GM21423 (cell line): ENCODE measurements around the gene ZNF79.
"Not testable (repeated sequence)": the region's sequence is repeated elsewhere in the genome, so short reads cannot be mapped to it uniquely, and the experiment has no call there.

Source experiments
- ATAC-seq: cut with Tn5 transposase; IDR thresholded peaks from one replicate; pipeline ENCODE4 v1.9.1; 2021; ENCODE audit warnings: mild to moderate bottlenecking, moderate library complexity; ENCODE audit not compliant: unreplicated experiment

Gene ZNF79

DNA sequence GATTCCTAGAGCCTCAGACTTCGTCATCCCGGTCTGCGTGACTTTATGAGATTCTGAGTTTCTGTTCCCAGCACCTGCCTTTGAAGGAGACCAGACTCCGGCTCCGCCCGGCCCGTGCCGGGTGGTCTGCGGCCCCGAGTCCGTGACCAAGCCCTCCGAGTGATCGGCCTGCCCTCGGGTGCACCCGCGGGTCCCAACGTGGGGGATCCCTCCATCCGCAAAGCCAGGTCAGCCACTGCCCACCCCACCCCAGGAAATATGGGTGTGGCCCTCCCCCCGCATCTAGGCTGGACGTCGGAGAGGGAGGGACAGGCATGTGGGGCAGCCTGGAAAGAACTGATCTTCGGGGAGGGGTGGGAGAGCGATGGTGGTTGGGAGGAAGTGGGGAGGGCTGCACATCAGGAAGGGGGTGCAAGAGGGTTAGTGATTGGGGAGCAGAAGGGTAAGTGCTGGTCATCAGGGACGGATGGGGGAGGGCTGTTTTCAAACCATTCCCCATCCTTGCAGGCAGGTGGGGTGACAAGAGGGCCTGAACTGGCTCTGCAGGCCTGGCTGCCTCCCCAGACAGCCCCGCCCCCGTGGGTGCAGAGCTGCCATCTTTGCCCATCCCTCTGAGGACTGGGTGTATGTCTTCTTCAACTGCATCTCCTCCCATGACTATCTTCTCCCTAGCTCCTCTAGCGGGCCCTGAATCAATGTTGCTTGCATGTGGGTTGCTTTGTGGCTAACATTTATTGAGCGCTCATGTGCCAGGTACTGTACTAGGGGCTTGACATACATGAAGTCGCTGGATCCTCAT is 27.9 kb downstream of the ZNF79 start:
- ATAC-seq: no peak

DNA sequence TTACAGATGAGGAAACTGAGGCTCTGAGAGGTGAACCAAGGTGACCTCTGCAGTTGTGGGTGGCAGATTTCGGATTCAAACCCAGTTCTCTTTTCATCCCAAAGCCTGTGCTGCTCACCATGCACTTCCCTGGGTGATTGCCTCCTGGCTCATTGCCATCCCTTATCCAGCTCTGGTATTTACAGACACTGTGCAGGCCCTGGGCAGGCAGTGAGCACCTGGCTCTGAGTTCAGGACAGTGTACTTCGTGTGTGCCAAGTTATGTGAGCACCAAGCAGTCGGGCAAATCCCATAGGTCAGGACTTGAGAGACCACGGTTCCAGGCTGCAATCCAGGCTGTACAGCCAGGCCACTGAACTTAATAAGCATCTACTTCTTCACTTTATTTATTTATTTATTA is 28.5 kb downstream of the ZNF79 start:
- no peak for ATAC-seq

DNA sequence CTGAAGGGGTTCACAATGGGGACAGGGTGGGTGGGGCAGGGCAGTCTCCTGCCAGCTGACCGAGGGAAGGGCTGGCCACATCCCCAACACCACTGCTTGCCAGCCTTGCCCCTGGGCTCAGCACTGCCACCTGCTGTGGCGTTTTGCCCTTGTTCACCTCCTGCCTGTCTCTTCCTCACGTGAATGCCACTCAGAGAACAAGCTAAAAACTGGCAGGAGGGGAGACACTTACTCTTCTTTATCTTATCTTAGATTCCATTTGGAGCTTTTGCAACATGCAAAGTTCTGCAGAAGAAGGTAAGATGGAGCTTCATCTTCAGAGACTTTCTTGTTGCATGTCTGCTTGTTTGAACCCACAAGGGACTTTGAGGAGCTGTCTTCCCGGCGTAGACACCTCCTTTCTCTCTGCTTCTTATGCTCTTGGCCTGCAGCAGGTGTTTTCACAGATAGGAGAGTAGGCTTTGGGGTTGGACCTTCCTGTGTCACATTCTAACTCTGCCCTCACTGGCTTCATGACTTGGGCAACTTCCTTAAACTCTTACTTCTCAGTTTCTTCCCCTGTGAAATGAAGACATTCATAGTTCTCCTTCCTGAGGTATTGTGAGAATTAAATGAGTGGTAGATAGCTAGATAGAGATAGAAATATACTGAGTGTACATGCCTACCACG is 31.3 kb downstream of the ZNF79 start:
- ATAC-seq: no peak

DNA sequence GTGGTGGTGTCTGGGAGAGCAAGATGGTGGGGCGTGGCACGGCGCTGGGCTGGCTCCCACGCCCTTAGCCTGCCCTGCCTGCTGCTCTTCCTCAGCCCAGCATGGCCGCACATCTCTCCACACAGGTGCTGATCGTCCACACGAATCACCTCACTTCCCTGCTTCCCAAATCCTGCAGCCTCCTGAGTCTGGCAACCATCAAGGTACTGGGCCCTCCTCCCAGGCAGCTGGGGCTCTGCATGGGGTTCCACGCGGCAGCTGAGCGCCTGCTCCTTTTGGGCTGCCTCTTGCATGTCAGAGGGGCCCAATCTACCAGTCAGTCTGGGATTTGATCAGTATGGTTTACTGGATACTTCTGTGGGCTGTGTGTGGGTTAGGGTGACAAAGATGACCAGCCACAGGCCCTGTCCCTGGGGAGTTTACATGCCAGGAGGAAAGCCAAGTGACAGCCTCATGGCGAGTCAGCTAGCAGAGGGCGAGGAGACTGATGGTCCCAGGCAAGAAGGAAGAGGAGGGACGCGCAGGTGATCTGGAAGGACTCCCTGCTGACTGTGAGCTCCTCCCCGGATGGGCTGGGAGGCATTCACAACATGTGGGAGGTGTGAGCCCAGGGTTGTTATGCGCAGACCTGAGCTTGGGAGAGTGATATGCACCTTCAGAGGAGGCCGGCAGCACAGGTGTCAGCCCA is 33.2 kb downstream of the ZNF79 start:
- ATAC-seq: no peak

DNA sequence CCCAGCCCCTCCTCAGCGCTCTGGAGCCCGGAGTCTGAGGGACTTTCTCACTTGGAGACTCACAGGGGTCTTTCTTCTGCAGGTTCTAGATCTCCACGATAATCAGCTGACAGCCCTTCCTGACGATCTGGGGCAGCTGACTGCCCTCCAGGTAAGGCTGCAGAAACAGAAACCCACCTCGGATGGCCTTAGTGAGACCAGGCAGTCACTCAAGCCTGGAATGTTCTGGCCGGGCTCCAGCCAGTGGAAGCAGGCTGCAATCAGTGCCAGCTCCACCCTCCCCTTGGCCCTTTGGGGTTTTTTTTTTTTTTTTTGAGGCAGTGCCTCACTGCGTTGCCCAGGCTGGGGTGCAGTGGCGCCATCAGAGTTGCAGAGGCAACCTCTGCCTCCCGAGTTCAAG is 34.7 kb downstream of the ZNF79 start:
- ATAC-seq: no peak

DNA sequence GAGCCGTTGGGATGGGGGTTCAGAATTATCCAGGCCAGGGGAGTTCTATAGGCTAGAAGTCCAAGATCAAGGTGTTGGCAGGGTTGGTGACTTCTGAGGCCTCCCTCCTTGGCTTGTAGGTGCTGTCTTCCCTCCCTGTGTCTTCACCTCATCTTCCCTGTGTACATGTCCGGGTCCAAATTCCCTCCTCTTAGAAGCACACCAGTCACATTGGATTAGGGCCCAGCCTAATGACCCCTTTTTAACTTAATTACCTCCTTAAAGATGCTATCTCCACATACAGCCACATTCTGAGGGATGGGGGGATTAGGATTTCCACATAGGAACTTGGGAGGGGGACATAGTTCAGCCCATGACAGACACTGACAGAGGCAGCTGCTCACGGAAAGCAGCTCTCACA is 39.2 kb downstream of the ZNF79 start:
- no peak for ATAC-seq

DNA sequence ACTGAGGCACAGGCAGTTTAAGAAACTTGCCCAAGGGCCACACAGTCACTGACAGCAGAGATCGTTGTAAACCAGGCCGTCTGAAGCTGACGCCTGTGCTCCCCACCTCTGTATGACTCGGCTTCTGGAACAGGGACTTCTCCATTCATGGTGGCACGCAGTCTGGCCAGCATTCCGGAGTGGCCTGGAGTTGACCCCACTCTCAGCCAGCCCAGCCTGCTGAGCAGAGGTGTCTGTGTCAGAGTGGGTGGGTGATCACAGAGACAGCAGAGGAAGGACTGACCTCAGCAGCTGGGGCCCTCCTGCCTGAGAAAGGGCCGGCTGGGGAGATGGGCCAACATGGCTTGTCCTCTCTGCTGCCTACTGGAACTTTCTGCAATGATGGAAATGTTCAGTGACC is 39.7 kb downstream of the ZNF79 start:
- ATAC-seq: no peak

DNA sequence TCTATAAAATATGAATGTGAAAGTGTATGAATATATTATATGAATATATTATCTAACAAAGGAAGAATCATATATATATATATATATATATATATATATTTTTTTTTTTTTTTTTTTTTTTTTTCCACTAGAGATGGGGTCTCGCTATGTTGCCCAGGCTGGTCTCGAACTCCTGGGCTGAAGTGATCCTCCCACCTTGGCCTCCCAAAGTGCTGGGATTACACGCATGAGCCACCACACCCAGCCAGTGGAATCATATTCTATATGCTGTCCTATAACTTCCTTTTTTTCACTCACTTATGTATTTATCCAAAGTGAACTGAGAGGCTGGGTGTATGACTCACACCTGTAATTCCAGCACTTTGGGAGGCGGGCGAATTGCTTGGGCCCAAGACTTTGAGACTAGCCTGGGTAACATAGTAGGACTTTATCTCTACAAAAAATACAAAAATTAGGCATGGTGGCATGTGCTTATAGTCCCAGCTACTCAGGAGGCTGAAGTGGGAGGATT is 42.3 kb downstream of the ZNF79 start:
- not testable (repeated sequence) for ATAC-seq

DNA sequence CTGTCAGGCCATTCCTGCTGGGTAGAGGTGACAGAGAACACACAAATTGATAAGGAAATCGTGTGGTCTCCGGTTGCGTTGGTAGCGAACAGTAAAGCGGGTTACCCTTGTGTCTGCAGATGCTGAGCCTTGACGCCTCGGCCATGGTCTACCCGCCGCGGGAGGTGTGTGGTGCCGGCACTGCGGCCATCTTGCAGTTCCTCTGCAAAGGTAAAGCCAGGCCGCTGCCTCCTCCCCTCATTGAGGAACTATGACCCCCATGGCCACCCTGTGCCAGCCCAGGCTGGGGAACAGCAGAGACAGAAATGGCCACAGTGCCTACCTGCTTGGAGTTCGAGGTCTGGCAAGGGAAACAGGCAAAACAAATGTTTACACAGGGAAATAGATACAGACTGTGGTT is 43.4 kb downstream of the ZNF79 start:
- ATAC-seq: no peak

DNA sequence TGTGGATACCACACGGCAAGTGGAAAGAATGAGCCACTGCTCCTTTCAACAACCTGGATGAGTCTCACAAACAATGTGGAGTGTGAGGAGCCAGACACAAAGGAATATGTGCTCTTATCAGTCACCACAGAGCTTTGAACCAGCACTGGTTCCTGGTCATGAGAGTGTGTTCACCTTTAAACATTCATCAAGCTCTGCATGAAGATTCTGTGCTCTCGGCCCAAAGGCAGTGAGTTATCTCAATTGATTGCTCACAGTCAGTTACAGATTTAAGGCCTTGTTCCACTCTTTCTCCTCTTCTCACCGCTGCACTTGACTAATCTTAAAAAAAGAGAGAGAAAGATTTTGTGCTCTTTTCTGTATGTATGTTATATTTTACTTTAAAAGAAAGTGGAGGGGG is 46.5 kb downstream of the ZNF79 start:
- no peak for ATAC-seq

DNA sequence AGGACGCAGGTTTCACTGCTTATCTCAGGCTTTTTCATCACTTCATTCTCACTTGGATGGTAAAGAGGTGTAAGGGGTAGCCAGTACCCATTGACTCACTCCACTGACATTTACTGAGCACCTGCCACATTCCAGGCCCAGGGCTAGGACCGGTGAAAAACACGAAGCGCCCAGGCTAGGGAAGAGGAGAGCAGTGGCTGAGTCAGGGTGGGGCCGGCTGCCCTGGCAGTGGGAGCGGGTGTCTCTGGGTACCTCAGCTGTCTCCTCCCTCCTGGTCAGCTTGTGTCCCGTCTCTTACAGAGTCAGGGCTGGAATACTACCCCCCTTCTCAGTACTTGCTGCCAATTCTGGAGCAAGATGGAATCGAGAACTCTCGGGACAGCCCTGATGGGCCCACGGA is 49.3 kb downstream of the ZNF79 start:
- no peak for ATAC-seq

DNA sequence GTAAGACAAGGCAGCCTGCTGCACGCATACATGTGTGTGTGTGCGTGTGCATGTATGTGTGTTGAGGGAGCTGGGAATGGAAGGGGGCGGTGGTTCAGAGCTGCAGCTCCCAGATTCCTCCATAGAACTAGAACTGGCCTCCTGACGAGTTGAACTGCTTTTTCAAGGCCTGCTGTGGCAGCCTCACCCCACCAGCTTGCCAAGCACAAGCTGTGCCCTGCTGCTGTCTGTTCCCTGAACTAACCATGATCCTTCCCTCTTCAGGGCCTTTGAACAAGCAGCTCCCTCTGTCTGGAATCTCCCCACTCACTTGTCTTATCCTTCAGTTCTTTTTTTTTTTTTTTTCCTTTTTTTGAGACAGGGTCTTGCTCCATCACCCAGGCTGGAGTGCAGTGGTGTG is 49.8 kb downstream of the ZNF79 start:
- no peak for ATAC-seq

DNA sequence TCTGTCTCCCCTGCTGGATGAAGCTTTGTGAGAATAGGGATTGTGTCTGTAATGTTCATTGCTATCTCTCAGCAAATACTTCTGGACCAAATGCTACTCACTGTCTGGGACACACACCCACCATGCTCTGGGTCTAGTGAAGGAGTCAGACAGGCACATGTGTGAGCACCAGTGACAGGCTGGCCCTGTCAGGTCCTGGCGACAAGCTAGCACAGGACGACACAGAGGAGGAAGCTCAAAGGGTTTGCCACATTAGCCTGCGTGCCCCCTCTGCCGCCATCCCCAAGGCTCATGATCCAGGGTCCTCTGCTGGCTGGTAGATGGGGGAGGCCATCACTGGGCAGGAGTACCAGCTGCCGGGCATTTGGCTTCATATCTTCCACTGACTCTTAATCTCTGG is 50.4 kb downstream of the ZNF79 start:
- ATAC-seq: no peak

DNA sequence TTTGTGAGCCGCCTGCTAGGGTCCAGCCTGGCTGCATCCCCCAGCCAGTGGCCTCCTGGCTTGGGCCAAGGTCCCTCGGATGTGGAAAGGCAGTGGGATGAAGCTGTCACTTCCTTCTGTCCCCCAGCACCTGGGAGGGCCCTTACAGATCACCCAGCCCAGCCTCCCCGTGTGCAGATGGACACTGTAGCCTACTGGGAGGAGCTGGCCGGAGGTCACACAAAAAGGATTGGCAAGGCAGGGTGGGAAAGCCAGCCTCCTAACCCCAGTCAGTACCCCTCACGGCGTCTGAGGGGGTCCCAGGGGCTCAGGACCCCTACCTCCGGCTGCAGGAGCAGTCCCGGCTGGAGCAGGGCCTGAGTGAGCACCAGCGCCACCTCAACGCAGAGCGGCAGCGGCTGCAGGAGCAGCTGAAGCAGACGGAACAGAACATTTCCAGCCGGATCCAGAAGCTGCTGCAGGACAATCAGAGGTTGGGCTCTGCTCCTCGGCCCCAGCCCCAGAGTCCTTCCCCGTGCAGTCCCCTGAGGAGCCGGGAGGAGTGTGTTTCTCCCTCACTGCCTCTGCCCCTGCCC is 55.4 kb downstream of the ZNF79 start:
- ATAC-seq: no peak

DNA sequence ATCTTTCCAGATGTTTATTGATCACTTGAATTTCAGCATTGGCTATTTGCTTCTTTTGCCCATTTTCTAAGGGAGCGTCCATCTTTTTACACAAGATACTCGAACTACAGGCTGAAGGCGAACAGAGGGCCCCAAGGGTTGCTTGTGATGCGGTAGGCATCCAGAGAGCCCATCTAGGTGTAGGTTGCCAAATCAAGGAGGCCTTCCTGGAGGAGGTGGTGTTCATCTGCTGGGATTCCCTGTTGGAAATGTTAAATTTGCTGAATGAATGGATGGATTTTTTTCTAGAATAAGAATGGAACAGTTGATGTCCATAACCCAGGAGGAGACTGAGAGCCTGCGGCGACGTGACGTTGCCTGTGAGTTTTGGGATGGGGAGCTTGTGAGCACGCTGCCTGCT is 58.5 kb downstream of the ZNF79 start:
- ATAC-seq: no peak

DNA sequence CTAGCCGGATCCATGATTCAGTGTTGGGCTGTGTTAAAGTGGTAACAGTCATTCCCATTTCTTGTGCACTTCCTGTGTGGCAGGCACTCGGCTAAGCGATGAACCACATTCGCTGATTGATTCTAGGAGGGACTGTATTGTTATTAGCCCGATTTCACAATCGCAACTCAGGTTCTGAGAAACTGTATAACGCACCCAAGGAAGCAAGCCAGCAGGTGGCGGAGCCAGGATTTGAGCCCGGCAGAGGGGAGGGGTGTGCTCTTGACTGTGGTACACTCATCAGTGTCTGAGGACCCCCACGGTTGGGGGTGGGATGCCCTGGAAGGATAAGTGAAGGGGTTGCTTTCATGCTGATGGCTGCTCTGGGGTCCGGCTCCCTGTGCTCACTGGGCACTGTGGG is 61.8 kb downstream of the ZNF79 start:
- ATAC-seq: no peak

DNA sequence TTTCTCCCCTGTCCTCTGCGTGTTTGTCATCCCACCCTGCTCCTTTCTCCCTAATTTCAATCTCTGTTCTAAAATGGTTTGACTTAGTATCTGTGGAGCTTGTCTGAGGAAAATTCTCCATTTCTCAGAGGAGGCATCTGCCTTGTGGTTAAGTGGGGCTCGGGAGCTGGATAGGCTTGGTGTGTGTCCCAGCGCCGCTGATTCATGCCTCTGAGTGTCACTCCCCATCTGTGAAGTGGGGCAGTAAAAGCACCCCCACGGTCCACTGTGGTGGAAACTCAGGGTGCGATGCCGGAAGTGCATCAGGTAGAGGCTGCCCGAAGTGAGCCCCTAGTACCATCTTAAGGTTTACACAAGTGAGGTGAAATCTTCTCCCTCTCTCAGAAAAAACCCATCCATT is 64.8 kb downstream of the ZNF79 start:
- no peak for ATAC-seq

DNA sequence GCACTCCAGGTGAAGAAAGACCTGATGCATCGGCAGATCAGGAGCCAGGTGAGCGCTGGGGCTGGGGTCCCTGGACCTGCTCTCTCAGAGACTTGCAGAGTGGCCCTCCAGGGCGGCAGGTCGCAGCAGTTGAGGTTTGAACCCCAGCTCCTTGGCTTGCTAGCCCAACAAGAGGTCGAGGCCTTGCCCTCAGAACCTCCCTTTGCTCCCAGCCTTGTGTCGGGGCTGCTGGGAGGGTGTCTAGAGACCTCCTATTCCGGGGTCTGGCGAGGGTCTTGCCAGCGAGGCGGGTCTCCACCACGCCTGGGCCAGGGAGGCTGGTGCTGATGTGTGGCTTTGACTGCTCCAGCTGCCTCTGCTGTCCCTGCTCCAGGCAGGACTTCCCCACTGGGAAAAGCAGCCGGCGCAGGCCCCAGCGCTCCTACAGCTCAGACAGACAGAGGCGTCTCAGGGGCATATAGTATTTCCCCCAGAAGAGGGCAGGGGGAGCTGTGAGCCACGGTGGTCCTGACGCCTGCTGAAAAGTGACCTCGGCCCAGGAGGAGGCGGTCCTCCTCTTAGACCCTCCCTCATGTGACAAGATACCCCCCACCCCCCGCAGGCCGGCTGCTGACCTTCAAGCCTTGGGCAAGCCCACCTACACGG is 65.4 kb downstream of the ZNF79 start:
- no peak for ATAC-seq

DNA sequence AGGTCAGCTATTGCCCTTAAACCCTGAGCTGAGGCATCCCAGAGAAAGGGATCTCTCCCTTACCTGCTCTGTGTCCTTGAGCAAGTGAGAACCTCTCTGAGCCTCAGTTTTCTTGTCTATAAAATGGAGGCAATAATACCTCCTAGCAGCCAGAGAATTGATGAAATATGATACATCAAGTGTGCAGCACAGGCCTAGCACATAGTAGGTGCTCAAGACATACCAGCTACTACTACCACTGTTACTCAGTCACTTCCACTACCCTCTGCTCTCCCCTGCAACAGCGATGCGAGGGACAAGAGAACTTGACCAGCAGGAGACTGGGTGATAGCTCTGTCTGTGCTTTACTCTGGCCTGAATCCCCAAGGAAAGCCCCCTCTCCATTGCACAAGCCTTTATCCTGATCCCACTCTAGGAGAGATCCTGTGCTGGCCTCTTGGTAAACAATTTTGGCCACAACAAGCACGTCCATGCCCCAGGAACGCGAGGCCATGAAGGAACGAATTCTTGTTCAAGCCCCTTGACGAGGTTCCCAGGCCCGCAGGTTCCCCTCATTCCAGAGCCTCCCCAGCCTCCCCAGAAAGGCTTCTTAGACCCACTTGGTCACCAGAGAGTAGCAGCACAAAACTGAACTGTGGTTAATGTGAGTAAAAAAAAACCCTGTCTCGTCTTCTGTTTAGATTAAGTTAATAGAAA is 66.5 kb downstream of the ZNF79 start:
- no peak for ATAC-seq

DNA sequence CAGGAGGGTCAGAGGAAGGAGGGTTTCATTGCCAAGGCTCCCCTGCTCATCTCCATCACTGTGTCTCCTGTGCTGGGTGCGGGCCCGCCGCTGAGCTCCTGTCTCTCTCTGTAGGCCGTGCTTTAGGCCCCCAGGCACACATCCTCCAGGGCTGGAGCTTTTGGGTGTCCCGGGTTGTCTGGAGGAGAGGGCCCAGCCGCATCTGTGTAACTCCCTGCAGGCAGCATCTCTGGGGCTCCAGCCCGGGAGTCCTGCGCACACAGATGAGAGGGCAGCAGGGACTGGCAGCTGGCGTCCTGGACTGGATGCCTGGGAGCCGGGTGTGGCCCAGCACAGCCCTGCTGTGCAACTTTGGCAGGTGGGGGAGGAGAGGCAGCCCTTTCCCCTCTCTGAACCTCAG is 67.3 kb downstream of the ZNF79 start:
- no peak for ATAC-seq
